ENCODE measurements around the gene RB1.
"Not testable (repeated sequence)": the region's sequence is repeated elsewhere in the genome, so short reads cannot be mapped to it uniquely, and the experiment has no call there.

Gene RB1

GRCh38 chr13:48297131-48297786 lies 6.3 kb upstream of the RB1 start:
- DNase-seq (ENCODE audit: low spot score) = no peak

- DNase-seq (ENCODE audit: low spot score) = no peak
These were observed 4.0 kb upstream of the RB1 start for GRCh38 chr13:48299591-48299990.

- no peak for DNase-seq (ENCODE audit: low spot score)
These were observed 636 bp upstream of the RB1 start for GRCh38 chr13:48302871-48303358.

- peak; percentile 36 for DNase-seq (ENCODE audit: low spot score)
These were observed 759 bp downstream of the RB1 start for GRCh38 chr13:48304143-48304876.

GRCh38 chr13:48311223-48311622 lies 7.7 kb downstream of the RB1 start:
- DNase-seq (ENCODE audit: low spot score) = no peak

GRCh38 chr13:48315969-48316650 lies 12.6 kb downstream of the RB1 start:
- no peak for DNase-seq (ENCODE audit: low spot score)

- no peak for DNase-seq (ENCODE audit: low spot score)
These were observed 13.4 kb downstream of the RB1 start for GRCh38 chr13:48316826-48317510.

- DNase-seq (ENCODE audit: low spot score) = no peak
These were observed 14.2 kb downstream of the RB1 start for GRCh38 chr13:48317511-48318376.

GRCh38 chr13:48318377-48318811 lies 14.8 kb downstream of the RB1 start:
- no peak for DNase-seq (ENCODE audit: low spot score)

GRCh38 chr13:48318821-48319511 lies 15.4 kb downstream of the RB1 start:
- DNase-seq (ENCODE audit: low spot score) = no peak

GRCh38 chr13:48319531-48320398 lies 16.2 kb downstream of the RB1 start:
- DNase-seq (ENCODE audit: low spot score) = no peak

- no peak for DNase-seq (ENCODE audit: low spot score)
These were observed 16.8 kb downstream of the RB1 start for GRCh38 chr13:48320399-48320790.

GRCh38 chr13:48320891-48321510 lies 17.4 kb downstream of the RB1 start:
- DNase-seq (ENCODE audit: low spot score) = no peak

- DNase-seq (ENCODE audit: low spot score) = no peak
These were observed 18.7 kb downstream of the RB1 start for GRCh38 chr13:48322294-48322693.

- no peak for DNase-seq (ENCODE audit: low spot score)
These were observed 30.4 kb downstream of the RB1 start for GRCh38 chr13:48333976-48334375.

- DNase-seq (ENCODE audit: low spot score) = peak; percentile 24
These were observed 31.1 kb downstream of the RB1 start for GRCh38 chr13:48334534-48335127.

- not testable (repeated sequence) for DNase-seq (ENCODE audit: low spot score)
These were observed 35.6 kb downstream of the RB1 start for GRCh38 chr13:48339198-48339597.

- DNase-seq (ENCODE audit: low spot score) = peak; percentile 5
These were observed 40.7 kb downstream of the RB1 start for GRCh38 chr13:48344264-48344663.

- DNase-seq (ENCODE audit: low spot score) = no peak
These were observed 43.0 kb downstream of the RB1 start for GRCh38 chr13:48346583-48346982.
